ENCODE results near the gene ULBP2. TPM values are rescaled to one million over a fixed set of nuclear protein-coding genes. Genes with fewer than 3 reads are reported as not detected.
"Not testable (repeated sequence)": the region's sequence is repeated elsewhere in the genome, so short reads cannot be mapped to it uniquely, and the experiment has no call there.

ULBP2 gene
- total RNA-seq, 4 donors from 2014 or later, result 2.9 to 11.1 (median 4.6) TPM

- H3K27me3 ChIP-seq, result no peaks in the 10 kb centered on the region
- no peak for TF ChIP-seq POLR2A (IDR thresholded peaks at IDR 0.05)
- TF ChIP-seq, protein P1, sequence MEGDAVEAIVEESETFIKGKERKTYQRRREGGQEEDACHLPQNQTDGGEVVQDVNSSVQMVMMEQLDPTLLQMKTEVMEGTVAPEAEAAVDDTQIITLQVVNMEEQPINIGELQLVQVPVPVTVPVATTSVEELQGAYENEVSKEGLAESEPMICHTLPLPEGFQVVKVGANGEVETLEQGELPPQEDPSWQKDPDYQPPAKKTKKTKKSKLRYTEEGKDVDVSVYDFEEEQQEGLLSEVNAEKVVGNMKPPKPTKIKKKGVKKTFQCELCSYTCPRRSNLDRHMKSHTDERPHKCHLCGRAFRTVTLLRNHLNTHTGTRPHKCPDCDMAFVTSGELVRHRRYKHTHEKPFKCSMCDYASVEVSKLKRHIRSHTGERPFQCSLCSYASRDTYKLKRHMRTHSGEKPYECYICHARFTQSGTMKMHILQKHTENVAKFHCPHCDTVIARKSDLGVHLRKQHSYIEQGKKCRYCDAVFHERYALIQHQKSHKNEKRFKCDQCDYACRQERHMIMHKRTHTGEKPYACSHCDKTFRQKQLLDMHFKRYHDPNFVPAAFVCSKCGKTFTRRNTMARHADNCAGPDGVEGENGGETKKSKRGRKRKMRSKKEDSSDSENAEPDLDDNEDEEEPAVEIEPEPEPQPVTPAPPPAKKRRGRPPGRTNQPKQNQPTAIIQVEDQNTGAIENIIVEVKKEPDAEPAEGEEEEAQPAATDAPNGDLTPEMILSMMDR (IDR thresholded peaks at IDR 0.05), result no peak
- peaks cover 0 to 3% (median 0%) of the 10 kb centered on the region in 3 donors for H3K4me1 ChIP-seq
- no peak for DNase-seq
- intact Hi-C loops (cut with DNase I), result no loop called here
- WGBS, 2 donors, result 88% methylated on average over 8 of the region's 9 CpGs; no CpG with 5 or more reads in 1 of the 2 donors
- no peak overlapping the region for H3K27ac ChIP-seq
- H3K36me3 ChIP-seq, result no peaks in the 10 kb centered on the region
- peaks cover 0 to 12% (median 7%) of the 10 kb centered on the region in 3 donors for H3K9me3 ChIP-seq
- H3K4me3 ChIP-seq, result no peak overlapping the region
These were observed 31.9 kb upstream of the ULBP2 start for GRCh38 chr6:149909701-149910470.

GRCh38 chr6:149910721-149911151, 31.1 kb upstream of the ULBP2 start:
- WGBS, 2 donors, result 95 to 96% methylated on average over 22 to 23 of the region's 23 CpGs
- Histone ChIP-seq H3K27me3 (no peaks in the 10 kb centered on the region), H3K4me1 (peaks cover 0 to under 1% (median 0%) of the 10 kb centered on the region in 3 donors), H3K27ac (no peak overlapping the region), H3K9me3 (peaks cover 0 to 12% (median 7%) of the 10 kb centered on the region in 3 donors), H3K36me3 (no peaks in the 10 kb centered on the region), H3K4me3 (no peak overlapping the region)
- no peak for DNase-seq
- intact Hi-C loops (cut with DNase I), result no loop called here
- TF ChIP-seq POLR2A (IDR thresholded peaks at IDR 0.05), result no peak
- TF ChIP-seq, protein P1 (IDR thresholded peaks at IDR 0.05), result no peak

GRCh38 chr6:149912680-149913079, 29.1 kb upstream of the ULBP2 start:
- H3K4me1 ChIP-seq; DNase-seq; intact Hi-C loops (cut with DNase I); H3K4me3 ChIP-seq; H3K27me3 ChIP-seq; H3K36me3 ChIP-seq; H3K27ac ChIP-seq: not testable (repeated sequence)
- 64 to 88% methylated on average over 1 to 2 of the region's 3 CpGs for WGBS, 2 donors
- H3K9me3 ChIP-seq, result peaks cover 0 to 12% (median 7%) of the 10 kb centered on the region in 3 donors

DNA sequence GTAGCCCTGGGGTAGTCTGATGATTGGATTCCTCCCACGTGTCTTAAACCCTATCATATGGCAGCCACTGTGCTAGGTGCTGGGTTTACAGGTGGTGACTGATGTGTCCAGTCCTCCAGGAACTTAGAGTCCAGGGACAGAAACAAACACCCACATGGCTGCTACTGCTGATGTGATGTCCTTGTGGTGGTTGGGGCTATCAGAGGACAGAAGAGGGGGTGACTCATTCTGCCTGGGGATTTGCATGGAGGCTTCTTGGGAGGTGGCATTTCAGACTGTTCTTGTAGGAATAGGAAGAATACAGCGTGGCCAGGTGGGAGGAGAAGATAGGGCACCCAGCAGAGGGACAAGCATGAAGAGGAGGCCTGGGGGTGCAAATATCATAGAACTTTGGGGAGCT, 28.7 kb upstream of the ULBP2 start:
- H3K36me3 ChIP-seq, result no peaks in the 10 kb centered on the region
- no peaks in the 10 kb centered on the region for H3K27me3 ChIP-seq
- 66 to 91% methylated on average over 2 of the region's 2 CpGs for WGBS, 2 donors
- peaks cover 0 to 10% (median 3%) of the 10 kb centered on the region in 3 donors for H3K4me1 ChIP-seq
- no peak overlapping the region for H3K4me3 ChIP-seq
- peaks cover 0 to 11% (median 7%) of the 10 kb centered on the region in 3 donors for H3K9me3 ChIP-seq
- TF ChIP-seq POLR2A (IDR thresholded peaks at IDR 0.05), result no peak
- TF ChIP-seq, protein P1 (IDR thresholded peaks at IDR 0.05), result no peak
- H3K27ac ChIP-seq, result no peak overlapping the region
- no peak for DNase-seq
- intact Hi-C loops (cut with DNase I), result no loop called here

DNA sequence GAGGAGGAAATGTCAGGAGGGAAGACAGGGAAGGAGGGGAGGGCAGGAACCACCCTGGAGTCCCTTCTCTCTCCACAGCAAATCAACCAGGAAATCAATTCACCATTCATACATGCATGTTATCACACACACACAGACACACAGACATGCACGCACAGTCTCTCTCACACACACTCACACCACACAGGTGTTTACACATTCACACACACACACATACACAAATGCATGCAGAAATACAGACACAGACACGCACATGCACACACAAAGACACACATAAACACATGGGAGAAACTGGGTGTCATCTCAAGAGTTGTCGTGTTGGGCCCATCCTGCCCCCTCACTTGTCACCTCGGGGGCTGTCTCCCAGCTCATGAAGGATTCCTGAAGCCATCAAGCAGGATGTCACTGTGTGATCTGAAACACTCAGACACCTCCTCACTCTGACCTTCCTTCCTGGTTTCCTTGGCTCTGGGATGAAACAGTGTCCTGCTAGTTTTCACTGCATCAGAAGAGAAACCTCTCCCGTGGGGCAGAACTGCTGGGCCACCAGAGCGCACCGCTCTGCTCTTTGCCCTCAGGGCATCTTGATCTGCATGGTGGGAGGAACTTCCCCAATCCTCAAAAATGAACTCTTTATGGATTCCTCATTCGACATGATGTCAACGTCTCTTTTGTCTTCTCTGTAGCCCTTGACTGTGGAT, 28.1 kb upstream of the ULBP2 start:
- H3K27me3 ChIP-seq, result no peaks in the 10 kb centered on the region
- intact Hi-C loops (cut with DNase I), result no loop called here
- WGBS, 2 donors, result 77 to 82% methylated on average over 8 to 9 of the region's 9 CpGs
- TF ChIP-seq, protein P1 (IDR thresholded peaks at IDR 0.05), result no peak
- TF ChIP-seq POLR2A (IDR thresholded peaks at IDR 0.05), result no peak
- no peak for DNase-seq
- H3K9me3 ChIP-seq, result peaks cover 0 to 5% (median under 1%) of the 10 kb centered on the region in 3 donors
- H3K4me1 ChIP-seq, result peaks cover 0 to 13% (median 6%) of the 10 kb centered on the region in 3 donors
- peaks cover 0 to 3% (median 0%) of the 10 kb centered on the region in 3 donors for H3K36me3 ChIP-seq
- no peak overlapping the region for H3K4me3 ChIP-seq
- H3K27ac ChIP-seq, result no peak overlapping the region
